Stimulated activated CD4-positive, alpha-beta T cell treated with anti-CD3 and anti-CD28 coated beads, Interleukin-4, amount 100 ng/mL, for 4 hours (primary cell): Measurements from ENCODE around the gene OVAAL.

Experiments
- DNase-seq, 2 experiments: peaks; one replicate each; pipeline ENCODE4 v3.0.0-alpha.2; 2020

OVAAL gene

GRCh38 chr1:180558664-180559063, at the start of gene OVAAL:
TSS of gene OVAAL (plus strand) at chr1:180558964.
- DNase-seq = no peak

- no peak for DNase-seq
Observed at GRCh38 chr1:180510882-180511281, 47.9 kb upstream of the OVAAL start.

GRCh38 chr1:180513531-180513930, 45.2 kb upstream of the OVAAL start:
- no peak for DNase-seq

- DNase-seq = no peak
Observed at GRCh38 chr1:180515364-180515763, 43.4 kb upstream of the OVAAL start.

GRCh38 chr1:180515857-180516388, 42.8 kb upstream of the OVAAL start:
- DNase-seq = peak; percentile 32 to 40

GRCh38 chr1:180519846-180520245, 38.9 kb upstream of the OVAAL start:
- DNase-seq = no peak

GRCh38 chr1:180521474-180522212, 37.1 kb upstream of the OVAAL start:
- no peak for DNase-seq

- no peak for DNase-seq
Observed at GRCh38 chr1:180522213-180522515, 36.6 kb upstream of the OVAAL start.

- no peak for DNase-seq
Observed at GRCh38 chr1:180524160-180524914, 34.4 kb upstream of the OVAAL start.

GRCh38 chr1:180524915-180525714, 33.6 kb upstream of the OVAAL start:
- no peak for DNase-seq

- no peak for DNase-seq
Observed at GRCh38 chr1:180525715-180526039, 33.1 kb upstream of the OVAAL start.

- DNase-seq = no peak
Observed at GRCh38 chr1:180527101-180527669, 31.6 kb upstream of the OVAAL start.

- DNase-seq = no peak
Observed at GRCh38 chr1:180528868-180529470, 29.8 kb upstream of the OVAAL start.

GRCh38 chr1:180530501-180530900, 28.3 kb upstream of the OVAAL start:
- no peak for DNase-seq

GRCh38 chr1:180532854-180533253, 25.9 kb upstream of the OVAAL start:
- no peak for DNase-seq

GRCh38 chr1:180533266-180533987, 25.3 kb upstream of the OVAAL start:
- DNase-seq = peak; percentile 26 to 61

- no peak for DNase-seq
Observed at GRCh38 chr1:180534214-180534613, 24.6 kb upstream of the OVAAL start.

GRCh38 chr1:180535418-180535999, 23.3 kb upstream of the OVAAL start:
- DNase-seq = no peak

- no peak for DNase-seq
Observed at GRCh38 chr1:180536821-180537372, 21.9 kb upstream of the OVAAL start.

GRCh38 chr1:180539136-180539535, 19.6 kb upstream of the OVAAL start:
- DNase-seq = no peak
